NCI-H748 treated with DMSO at 0.1 percent for 48 hours (cell line): ENCODE results near the gene GIMAP5.

Experiments used
- DNase-seq: peaks from one replicate; lab custom pipeline; 2025; lab: John Stamatoyannopoulos, UW

The GIMAP5 gene

DNA sequence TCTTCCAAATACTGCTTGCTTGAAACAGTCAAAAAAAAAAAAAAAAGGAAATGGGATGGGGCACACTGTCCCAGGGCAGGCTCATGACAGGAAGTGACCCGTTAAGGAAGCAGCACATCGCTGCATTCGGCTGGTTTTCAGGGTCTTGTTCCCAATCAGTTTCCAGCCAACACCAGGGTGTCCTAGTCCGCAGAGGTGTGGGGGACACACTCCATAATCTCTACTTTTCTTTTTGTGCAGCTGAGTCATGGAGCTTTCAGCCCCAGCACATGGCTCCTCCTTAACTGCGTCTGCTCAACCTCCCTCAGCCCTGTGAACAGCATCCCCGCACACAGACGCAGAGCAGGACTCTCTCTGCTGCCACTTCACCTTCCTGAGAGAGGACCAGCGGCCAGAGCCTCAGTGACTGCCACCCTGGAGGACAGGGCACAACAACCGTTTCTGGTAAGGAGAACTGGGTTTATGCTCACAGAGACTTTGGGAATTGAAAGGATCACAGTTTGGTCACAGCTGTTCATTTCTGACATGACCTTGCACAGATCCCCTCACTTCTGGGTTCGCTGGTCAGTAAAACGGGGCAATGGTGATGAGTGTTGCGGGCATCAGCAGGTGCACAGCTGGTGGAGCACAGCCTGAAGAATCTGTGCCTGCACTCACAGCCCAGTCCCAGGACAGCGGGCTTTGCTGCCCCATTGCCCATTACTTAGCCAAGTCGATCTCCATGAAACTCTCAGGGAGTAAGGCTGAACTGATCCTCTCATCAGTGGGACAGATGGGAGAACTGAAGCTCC lies at the start of gene GIMAP5:
TSS of gene GIMAP5 (plus strand) at position 154 of the 791 bp plus-strand sequence. CDS start 3,467 bp downstream, outside the sequence.
- DNase-seq: no peak

GRCh38 chr7:150688630-150689029 lies 48.6 kb upstream of the GIMAP5 start:
- DNase-seq: no peak

DNA sequence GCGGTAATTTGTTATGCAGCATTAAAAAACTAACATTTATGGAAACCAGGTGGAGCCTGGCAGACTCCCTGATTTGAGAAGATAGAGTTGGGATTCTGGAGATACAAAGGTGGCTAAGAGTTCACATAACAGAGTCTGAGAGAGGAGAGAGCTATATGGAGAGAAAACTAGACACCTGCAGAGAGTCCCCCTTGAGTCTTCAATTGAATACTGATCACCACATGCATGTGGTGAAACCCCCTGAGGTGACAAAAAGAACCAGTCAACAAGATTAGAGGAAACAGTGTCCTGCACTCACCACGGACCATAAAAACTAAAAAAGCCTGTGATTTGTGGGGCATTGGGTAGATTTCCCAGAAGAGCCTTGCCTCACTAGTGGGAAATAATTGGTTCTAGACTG lies 41.6 kb upstream of the GIMAP5 start:
- DNase-seq: no peak

DNA sequence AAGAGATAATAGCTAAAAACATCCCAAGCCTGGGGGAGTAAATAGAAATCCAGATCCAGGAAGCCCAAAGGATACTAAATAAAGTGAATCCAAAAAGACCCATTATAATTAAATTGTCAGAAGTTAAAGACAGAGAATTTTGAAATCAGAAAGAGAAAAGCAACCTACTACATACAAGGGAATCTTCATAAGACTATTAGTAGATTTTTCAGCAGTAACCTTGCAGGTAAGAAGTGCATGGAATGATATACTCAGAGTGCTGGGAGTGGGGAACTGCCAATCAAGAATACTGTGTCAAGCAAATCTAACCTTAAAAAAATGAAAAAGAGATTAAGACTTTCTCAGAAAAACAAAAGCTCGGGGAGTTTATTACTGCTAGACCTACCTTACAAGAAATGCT lies 34.0 kb upstream of the GIMAP5 start:
- no peak for DNase-seq

- no peak for DNase-seq
These were observed 21.9 kb upstream of the GIMAP5 start for GRCh38 chr7:150715293-150715692.

GRCh38 chr7:150715738-150716137 lies 21.5 kb upstream of the GIMAP5 start:
- no peak for DNase-seq

DNA sequence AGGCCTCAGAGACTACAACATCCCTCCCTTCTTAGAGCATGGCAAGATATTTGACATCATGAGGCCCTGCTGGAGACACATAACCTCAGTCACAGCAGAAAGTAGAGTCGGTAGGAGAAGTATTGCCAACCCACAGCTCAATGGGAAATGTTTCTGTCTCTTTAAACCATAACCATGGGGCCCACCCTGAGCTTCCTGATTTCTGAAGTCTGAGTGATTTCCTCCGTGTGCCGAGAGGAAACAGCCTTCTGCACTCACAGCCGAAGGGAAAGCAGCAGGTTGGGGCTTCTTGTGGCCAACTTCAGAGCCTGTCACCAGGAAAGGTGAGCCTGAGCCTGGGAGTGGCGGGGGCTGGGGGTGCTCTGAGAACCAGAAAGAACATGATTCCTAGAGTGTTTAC lies 20.9 kb upstream of the GIMAP5 start, which contains the start of gene GIMAP1:
TSS of gene GIMAP1 (plus strand) at position 246 of the 400 bp plus-strand sequence. CDS start 2,435 bp downstream, outside the sequence.
- DNase-seq: no peak

- DNase-seq: no peak
These were observed 20.3 kb upstream of the GIMAP5 start for GRCh38 chr7:150716939-150717338.

- no peak for DNase-seq
These were observed 19.3 kb upstream of the GIMAP5 start for GRCh38 chr7:150717814-150718420.

- DNase-seq: no peak
These were observed 17.8 kb upstream of the GIMAP5 start for GRCh38 chr7:150719436-150719835.

DNA sequence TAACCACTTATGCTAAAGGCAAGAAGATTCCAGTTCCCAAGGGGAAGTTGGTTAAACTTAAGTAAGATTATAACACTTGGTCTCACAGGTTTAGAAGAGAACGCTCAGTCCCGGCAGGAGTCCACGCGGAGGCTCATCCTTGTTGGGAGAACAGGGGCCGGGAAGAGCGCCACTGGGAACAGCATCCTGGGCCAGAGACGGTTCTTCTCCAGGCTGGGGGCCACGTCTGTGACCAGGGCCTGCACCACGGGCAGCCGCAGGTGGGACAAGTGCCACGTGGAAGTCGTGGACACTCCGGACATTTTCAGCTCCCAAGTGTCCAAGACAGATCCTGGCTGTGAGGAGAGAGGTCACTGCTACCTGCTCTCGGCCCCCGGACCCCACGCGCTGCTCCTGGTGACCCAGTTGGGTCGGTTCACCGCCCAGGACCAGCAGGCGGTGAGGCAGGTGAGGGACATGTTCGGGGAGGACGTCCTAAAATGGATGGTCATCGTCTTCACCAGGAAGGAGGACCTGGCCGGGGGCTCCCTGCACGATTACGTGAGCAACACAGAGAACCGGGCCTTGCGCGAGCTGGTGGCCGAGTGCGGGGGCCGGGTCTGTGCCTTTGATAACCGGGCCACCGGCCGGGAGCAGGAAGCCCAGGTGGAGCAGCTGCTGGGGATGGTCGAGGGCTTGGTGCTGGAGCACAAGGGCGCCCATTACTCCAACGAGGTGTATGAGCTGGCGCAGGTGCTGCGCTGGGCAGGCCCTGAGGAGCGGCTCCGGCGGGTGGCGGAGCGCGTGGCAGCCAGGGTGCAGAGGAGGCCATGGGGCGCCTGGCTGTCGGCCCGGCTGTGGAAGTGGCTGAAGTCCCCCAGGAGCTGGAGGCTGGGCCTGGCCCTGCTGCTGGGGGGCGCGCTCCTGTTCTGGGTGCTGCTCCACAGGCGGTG lies 17.0 kb upstream of the GIMAP5 start:
- DNase-seq: no peak

DNA sequence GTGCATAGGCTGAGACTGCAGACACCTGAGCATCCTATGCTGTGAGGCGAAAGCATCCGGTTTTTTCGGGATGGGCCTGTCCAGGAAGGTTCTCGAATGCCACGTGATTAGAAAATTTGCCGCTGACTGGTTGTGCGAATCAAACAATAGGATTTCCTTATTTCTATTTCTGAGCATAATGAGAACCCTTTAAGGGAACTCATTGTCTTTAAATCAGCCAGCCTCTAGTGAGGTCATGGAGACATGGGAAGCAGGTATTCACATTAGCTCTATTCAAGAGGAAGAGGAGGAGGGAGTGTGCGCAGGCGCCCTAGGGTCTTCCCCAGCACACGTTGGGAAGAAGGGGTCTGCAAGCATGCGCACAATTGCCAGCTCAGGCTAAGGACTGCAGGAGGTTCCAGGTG lies 15.2 kb upstream of the GIMAP5 start:
- DNase-seq: no peak

GRCh38 chr7:150722431-150722931 lies 14.7 kb upstream of the GIMAP5 start:
- no peak for DNase-seq

DNA sequence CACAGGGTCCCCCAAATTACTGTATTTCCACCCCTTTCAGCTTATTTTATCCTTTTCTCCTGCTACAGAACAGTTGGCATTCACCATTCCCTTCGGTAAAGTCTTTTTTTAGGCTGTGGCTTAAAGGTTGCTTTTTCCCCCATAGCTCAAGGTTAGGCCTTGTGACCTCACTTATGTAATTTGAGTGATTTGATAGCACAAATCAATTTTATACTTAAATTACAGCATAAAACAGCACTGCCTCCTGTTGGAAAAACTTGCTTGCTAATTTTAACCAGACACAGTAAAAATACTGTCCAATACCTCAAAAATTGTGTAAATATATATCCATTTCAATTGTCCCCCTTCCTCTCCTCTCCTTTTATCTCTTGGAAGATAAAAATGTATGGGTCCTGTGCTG lies 13.8 kb upstream of the GIMAP5 start:
- DNase-seq: no peak

DNA sequence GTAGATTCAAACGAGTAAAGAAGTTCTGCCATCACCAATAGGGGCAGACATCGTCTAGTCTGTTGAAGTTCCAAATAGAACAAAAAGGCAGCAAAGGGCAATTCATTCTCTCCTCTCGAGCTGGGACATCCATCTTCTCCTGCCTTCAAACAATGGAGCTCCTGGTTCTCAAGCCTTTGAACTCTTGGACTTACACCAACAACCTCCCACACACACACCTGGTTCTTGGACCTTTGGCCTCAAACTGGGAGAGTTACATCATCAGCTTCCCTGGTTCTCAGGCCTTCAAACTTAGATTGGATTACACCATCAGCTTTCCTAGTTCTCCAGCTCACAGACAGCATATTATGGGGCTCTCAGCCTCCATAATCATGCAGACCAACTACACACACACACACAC lies 9.8 kb upstream of the GIMAP5 start:
- DNase-seq: no peak

DNA sequence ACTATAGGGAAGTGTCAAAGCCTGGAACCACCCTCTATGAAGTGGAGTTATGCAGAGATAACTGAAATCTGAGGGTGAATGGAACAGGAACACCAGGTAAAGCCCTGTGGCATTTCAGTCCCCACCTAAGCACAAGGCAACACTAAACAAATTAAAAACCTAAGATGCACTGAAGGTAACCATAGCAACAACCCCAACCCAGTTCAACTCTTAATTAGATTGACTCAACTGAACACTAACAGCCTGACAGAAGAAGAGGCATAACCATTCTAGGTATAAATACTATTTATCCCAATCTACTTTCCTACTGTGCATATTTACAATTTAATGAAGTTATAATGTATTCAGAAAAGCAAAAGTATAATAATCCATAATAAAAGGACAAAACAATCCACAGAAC lies 9.2 kb upstream of the GIMAP5 start:
- DNase-seq: no peak

- DNase-seq: no peak
These were observed 8.6 kb upstream of the GIMAP5 start for GRCh38 chr7:150728609-150729008.

DNA sequence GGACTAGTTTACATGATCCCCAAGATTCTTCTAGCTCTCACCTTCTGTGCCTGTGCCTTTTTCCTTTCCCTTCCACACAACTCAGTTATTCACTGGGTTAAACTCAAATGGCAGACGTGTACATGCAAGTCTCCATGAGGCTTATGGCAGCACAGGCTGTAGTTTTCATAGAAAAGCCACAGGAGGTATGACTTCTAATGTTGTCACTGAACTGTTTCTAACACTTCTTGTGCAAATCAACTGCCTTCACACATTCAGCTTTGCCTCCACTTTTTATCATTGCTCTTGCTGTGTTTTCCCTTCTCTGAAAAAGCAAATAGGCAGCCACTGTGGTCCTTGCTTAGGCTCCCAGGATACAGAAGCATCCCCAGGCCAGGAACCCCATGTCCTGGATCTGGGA lies 5.3 kb upstream of the GIMAP5 start:
- no peak for DNase-seq

GRCh38 chr7:150732786-150733481 lies 4.3 kb upstream of the GIMAP5 start:
- no peak for DNase-seq

DNA sequence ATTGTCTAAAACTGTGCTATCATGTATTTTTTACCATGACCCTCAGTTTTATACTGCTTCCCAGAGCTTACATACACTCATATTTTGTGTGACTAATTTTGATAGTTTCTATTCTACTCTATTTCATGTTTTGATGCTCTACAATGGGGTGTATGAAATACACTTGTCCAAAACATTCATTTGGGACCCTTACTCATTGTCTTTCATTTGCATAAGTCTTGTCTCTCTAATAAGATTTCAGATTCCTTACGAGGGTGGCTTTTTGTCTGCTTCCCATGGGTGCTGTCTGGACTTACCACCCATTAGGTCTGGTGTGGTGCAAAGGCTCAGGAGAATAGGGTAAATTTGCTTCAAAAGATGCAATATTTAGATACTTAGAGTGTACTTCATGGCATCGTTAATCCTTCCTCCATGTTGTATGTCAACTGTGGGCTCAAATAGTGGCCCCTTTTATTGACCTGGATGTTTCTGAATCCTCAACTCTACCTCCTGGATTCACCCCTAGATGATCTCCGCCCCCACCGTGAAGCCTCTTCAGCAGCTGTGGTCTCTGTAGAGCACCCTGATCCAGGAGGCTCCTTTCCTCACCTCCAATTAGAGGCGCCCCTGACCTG lies 3.6 kb upstream of the GIMAP5 start:
- DNase-seq: no peak

- no peak for DNase-seq
These were observed 3.0 kb upstream of the GIMAP5 start for GRCh38 chr7:150734254-150734653.
